Right cardiac atrium (tissue), 5 donors: ENCODE results near the gene CKB. TPM values are rescaled to one million over a fixed set of nuclear protein-coding genes. Genes with fewer than 3 reads are reported as not detected.

ENCODE experiments used
- ATAC-seq, 2 donors: fragments of 200-7000 bp; cut with Tn5 transposase; one replicate each; pipeline versions ENCODE4 v1.8.0 to v1.9.1; 2020; ENCODE audit warnings: moderate library complexity in 2 of 2, mild to moderate bottlenecking in 1 of 2
- DNase-seq, 3 donors: peaks; one replicate each; pipeline ENCODE4 v3.0.0-alpha.2; 2020
- H3K27ac ChIP-seq: one replicate; pipeline ENCODE4 v1.5.1; 2013; ENCODE audit warnings: mild to moderate bottlenecking, low read length, control low read depth, moderate library complexity
- H3K27me3 ChIP-seq: one replicate; pipeline ENCODE4 v1.6.1; 2013; ENCODE audit not compliant: control insufficient read depth, insufficient read depth
- H3K4me1 ChIP-seq: one replicate; pipeline ENCODE4 v1.6.1; 2013; ENCODE audit warnings: low read length; ENCODE audit not compliant: control insufficient read depth, insufficient read depth
- H3K4me3 ChIP-seq: one replicate; pipeline ENCODE4 v1.5.1; 2013; ENCODE audit warnings: low read length, control low read depth
- H3K9me3 ChIP-seq: one replicate; pipeline ENCODE4 v1.6.1; 2013; ENCODE audit warnings: low read length; ENCODE audit not compliant: control insufficient read depth
- whole genome bisulfite sequencing: extraction: QIAGEN DNeasy Blood & Tissue Kit; methylation state at CpG from one replicate; pipeline ENCODE4 v1.1.7; 2013; 5-methylcytosine and 5-hydroxymethylcytosine counted together
- intact Hi-C, 4 donors: fragments of 100-400 bp; cut with DNase I; formaldehyde crosslinking; loops; one replicate each; pipeline versions ENCODE4 v1.11.0 to v1.14.0; 2022 to 2023
- polyA plus RNA-seq: library from polyadenylated mRNA; stranded (reverse); fragments of 200-250 nt; gene quantifications from one replicate; pipeline ENCODE4 v1.2.3, GENCODE V29; 2013
- total RNA-seq, 4 donors: library from RNA; stranded (reverse); fragmentation: NEBNext Ultra II Directional; extraction: Animal tissue kit (Norgen Biotek cat#: 25700); gene quantifications; one replicate each; pipeline ENCODE4 v1.2.1, GENCODE V29; 2021
- donor health status: healthy with polysubstance abuse.
- donor health status: DM: no; HTN: yes; CAD: no.
- donor health status: DM: no; HTN: no; CAD: no.
- donor health status: DM: no; HTN: yes; CAD: no; lungs with severe emphysema.
- donor health status: DM: yes; HTN: yes; CAD: no.

The CKB gene
- total and polyA plus RNA-seq, 5 donors, result 478 to 843 (median 594) TPM

- 94% methylated on average over 5 of the region's 5 CpGs for WGBS
- no peaks in the 10 kb centered on the region for H3K4me1 ChIP-seq
- no peaks in the 10 kb centered on the region for H3K27me3 ChIP-seq
- DNase-seq (no peak), ATAC-seq (no peak)
- no peak overlapping the region for H3K27ac ChIP-seq
- intact Hi-C loops, result loop anchor here in 1 of 4 donors (10.0 kb wide), 1 partner anchor 128 kb away; no protein-coding TSS in a partner anchor
- no peak overlapping the region for H3K4me3 ChIP-seq
- no peaks in the 10 kb centered on the region for H3K9me3 ChIP-seq
Observed at GRCh38 chr14:103472939-103473338, 49.7 kb downstream of the CKB start.

Other genes with a start within 250 kb of the CKB start
- gene EIF5, start 188.6 kb downstream of the CKB start, total RNA-seq, result 100 to 1,000 TPM; 224 to 275 (median 253) TPM
- 77.4 TPM for gene EIF5, start 188.6 kb downstream of the CKB start, polyA plus RNA-seq
- gene MARK3, start 137.4 kb downstream of the CKB start, total RNA-seq, result 100 to 1,000 TPM in 1 of 4 donors, 10 to 100 TPM in 3; 85.6 to 105 (median 96.0) TPM
- 79.4 TPM for gene MARK3, start 137.4 kb downstream of the CKB start, polyA plus RNA-seq
- gene TRMT61A, start 6.4 kb upstream of the CKB start, total RNA-seq, result 1 to 10 TPM; 4.8 to 6.9 (median 6.5) TPM
- 6.2 TPM for gene TRMT61A, start 6.4 kb upstream of the CKB start, polyA plus RNA-seq
- gene BAG5, start 39.8 kb upstream of the CKB start, total RNA-seq, result 10 to 100 TPM; 18.9 to 23.6 (median 19.5) TPM
- gene BAG5, start 39.8 kb upstream of the CKB start, polyA plus RNA-seq, result 7.7 TPM
- 10 to 100 TPM; 33.8 to 43.5 (median 41.7) TPM for gene COA8, start 40.1 kb upstream of the CKB start, total RNA-seq
- 60.8 TPM for gene COA8, start 40.1 kb upstream of the CKB start, polyA plus RNA-seq
- gene KLC1, start 106.4 kb upstream of the CKB start, total RNA-seq, result 100 to 1,000 TPM; 110 to 137 (median 129) TPM
- 112 TPM for gene KLC1, start 106.4 kb upstream of the CKB start, polyA plus RNA-seq
- gene XRCC3, start 192.6 kb upstream of the CKB start, total RNA-seq, result 1 to 10 TPM; 2.1 to 5.6 (median 2.4) TPM
- gene XRCC3, start 192.6 kb upstream of the CKB start, polyA plus RNA-seq, result 2.2 TPM
- 10 to 100 TPM; 42.0 to 61.0 (median 52.4) TPM for gene ZFYVE21, start 193.0 kb upstream of the CKB start, total RNA-seq
- gene ZFYVE21, start 193.0 kb upstream of the CKB start, polyA plus RNA-seq, result 66.8 TPM